T-helper 1 cell (primary cell): ENCODE results near the gene LRRC43.
"Not testable (repeated sequence)": the region's sequence is repeated elsewhere in the genome, so short reads cannot be mapped to it uniquely, and the experiment has no call there.

ENCODE experiments used
- DNase-seq, 5 donors: peaks; one replicate each; pipeline ENCODE4 v3.0.0-alpha.2; 2012 to 2020

LRRC43 gene

GRCh38 chr12:122158700-122159285, 24.1 kb upstream of the LRRC43 start:
- DNase-seq: no peak

GRCh38 chr12:122159882-122160281, 23.0 kb upstream of the LRRC43 start:
- DNase-seq: no peak

GRCh38 chr12:122160761-122161160, 22.2 kb upstream of the LRRC43 start:
- DNase-seq: no peak

GRCh38 chr12:122161682-122162081, 21.2 kb upstream of the LRRC43 start:
- peak in 1 of 5 donors; percentile 44 for DNase-seq

- no peak for DNase-seq
These were observed 19.9 kb upstream of the LRRC43 start for GRCh38 chr12:122162976-122163375.

GRCh38 chr12:122166422-122167349, 16.2 kb upstream of the LRRC43 start:
- peak in 1 of 5 donors; percentile 73 for DNase-seq

GRCh38 chr12:122167356-122167925, 15.5 kb upstream of the LRRC43 start:
- no peak for DNase-seq

- DNase-seq: no peak
These were observed 14.4 kb upstream of the LRRC43 start for GRCh38 chr12:122168492-122168891.

- DNase-seq: no peak
These were observed 11.5 kb upstream of the LRRC43 start for GRCh38 chr12:122171399-122171798.

- DNase-seq: no peak
These were observed 10.5 kb upstream of the LRRC43 start for GRCh38 chr12:122172262-122172939.

GRCh38 chr12:122174155-122174845, 8.6 kb upstream of the LRRC43 start, which contains the start of gene IL31:
Gene IL31, minus strand, starts transcription at chr12:122174221. Its CDS starts 49 bp downstream, at chr12:122174172.
- DNase-seq: no peak

- not testable (repeated sequence) for DNase-seq
These were observed 6.5 kb upstream of the LRRC43 start for GRCh38 chr12:122176473-122176872.

GRCh38 chr12:122183588-122183940, 641 bp downstream of the LRRC43 start:
- no peak for DNase-seq

- DNase-seq: no peak
These were observed 1.6 kb downstream of the LRRC43 start for GRCh38 chr12:122184517-122184916.

GRCh38 chr12:122185079-122185478, 2.2 kb downstream of the LRRC43 start:
- DNase-seq: no peak

- no peak for DNase-seq
These were observed 2.7 kb downstream of the LRRC43 start for GRCh38 chr12:122185494-122186082.

GRCh38 chr12:122187466-122187865, 4.5 kb downstream of the LRRC43 start:
- no peak for DNase-seq

- no peak for DNase-seq
These were observed 6.9 kb downstream of the LRRC43 start for GRCh38 chr12:122189626-122190475.

GRCh38 chr12:122190842-122191668, 8.1 kb downstream of the LRRC43 start:
- DNase-seq: peak in 4 of 5 donors; percentile 37 to 54 (median 44)

- no peak for DNase-seq
These were observed 9.5 kb downstream of the LRRC43 start for GRCh38 chr12:122192441-122192840.
